Measurements from ENCODE around the gene RBM39. TPM values are rescaled to one million over a fixed set of nuclear protein-coding genes. Genes with fewer than 3 reads are reported as not detected.

RBM39 gene
- total and polyA plus RNA-seq, 9 of the 15 experiments (the other 6 are each of a cell fraction or from before 2014, with no cell fraction given), result 143 to 319 (median 228) TPM

GRCh38 chr20:35720165-35721123 lies 21.6 kb downstream of the RBM39 start:
- in situ Hi-C loops (cut with MboI), result no loop called here

More at GRCh38 chr20:35720165-35721123, 21.6 kb downstream of the RBM39 start:
- Histone ChIP-seq H3K4me2 (ENCODE audit: insufficient read depth, low read length) (no peak overlapping the region), H3K79me2 (ENCODE audit: control insufficient read depth, insufficient read depth, low read length) (peaks cover 78% of the 10 kb centered on the region), H4K20me1 (replicated peaks; ENCODE audit: control insufficient read depth, insufficient read depth, low read length) (peaks cover 24% of the 10 kb centered on the region), H2AFZ (ENCODE audit: low read depth, low read length) (no peak overlapping the region), H3K9me1 (ENCODE audit: control insufficient read depth, insufficient read depth, low read length) (no peaks in the 10 kb centered on the region), H3K27ac (ENCODE audit: extremely low read depth, low read depth, low read length) (no peak overlapping the region), H3K27me3 (ENCODE audit: control insufficient read depth in 2 of 2, insufficient read depth in 2 of 2, low read length in 2 of 2) (no peaks in the 10 kb centered on the region), H3K9me3 (replicated peaks; ENCODE audit: control insufficient read depth, insufficient read depth, low read depth, low read length) (no peaks in the 10 kb centered on the region), H3K36me3 (ENCODE audit: control insufficient read depth, insufficient read depth, low read length) (peaks cover 98% of the 10 kb centered on the region), H3K9ac (ENCODE audit: insufficient read depth in 1 of 2, low read depth in 2 of 2, low read length in 2 of 2) (no peak overlapping the region), H3K4me1 (replicated peaks in 1 of 2; ENCODE audit: control insufficient read depth in 2 of 2, insufficient read depth in 2 of 2, low read length in 2 of 2) (no peaks in the 10 kb centered on the region), H3K4me3 (no peak overlapping the region)
- no peak for FAIRE-seq
- DNase-seq (ENCODE audit: extremely low read depth in 1 of 4, low spot score in 3 of 4), result no peak
- ChIA-PET POLR2A (interaction anchor here (0.6 to 7.2 kb wide), 10 partner anchors 9 to 232 kb away, joined by 3 to 102 read pairs (median 5); partner anchors contain the start of genes ERGIC3, NFS1, PHF20 and RBM39), CTCF (ENCODE audit: low intra/inter-chr PET ratio) (no interaction called here)
- no peak for ATAC-seq
- 97% methylated on average over 13 of the region's 13 CpGs for whole genome bisulfite sequencing (ENCODE audit: insufficient coverage, low coverage, missing lambda C conversion rate)
- no TSS peak for BruUV-seq (replicated peaks)
- intact Hi-C loops (cut with micrococcal nuclease), result no loop called here
- no peak for TF ChIP-seq HMG20B (CRISPR knock-in tag; IDR thresholded peaks at IDR 0.05)
- TF ChIP-seq SRSF7 (optimal IDR thresholded peaks at IDR 0.05; ENCODE audit: low read depth, low read length), result no peak
- TF ChIP-seq POLR2B (IDR thresholded peaks at IDR 0.05; ENCODE audit: low read depth, partially characterized antibody), result peak; percentile 13
- no peak for TF ChIP-seq ZNF263 (CRISPR knock-in tag; IDR thresholded peaks at IDR 0.05; ENCODE audit: borderline replicate concordance)
- no peak for TF ChIP-seq MLLT1 (IDR thresholded peaks at IDR 0.05)
- no peak for TF ChIP-seq EP400 (IDR thresholded peaks at IDR 0.05)
- no peak for TF ChIP-seq ZNF436 (CRISPR knock-in tag; IDR thresholded peaks at IDR 0.05)
- peak; percentile 40; the same call in 1 of the 2 replicates for TF ChIP-seq POLR2AphosphoS5 (IDR thresholded peaks at IDR 0.05; ENCODE audit: control insufficient read depth, insufficient read depth, low read depth, low read length)
- 0 out of 2 replicates have a peak, but pooled peaks have one; percentile 13 for TF ChIP-seq POLR2G (IDR thresholded peaks at IDR 0.05; ENCODE audit: low read depth, low read length)
- no peak for TF ChIP-seq CBX8 (IDR thresholded peaks at IDR 0.05; ENCODE audit: borderline replicate concordance, extremely low read depth, low read depth, low read length, poor library complexity, severe bottlenecking)
- no peak for TF ChIP-seq ZNF23 (CRISPR knock-in tag; IDR thresholded peaks at IDR 0.05)
- TF ChIP-seq THRB (CRISPR knock-in tag; conservative IDR thresholded peaks at IDR 0.05), result no peak
- TF ChIP-seq CREB5 (CRISPR knock-in tag; IDR thresholded peaks at IDR 0.05), result no peak
